Hepatocyte (in vitro differentiated cells): ENCODE measurements around the gene TLE6.

Source experiments
- EZH2 ChIP-seq: fragments of 200-600 bp; sonication (generic); IDR thresholded peaks from 2 replicates; pipeline ENCODE4 v1.6.1; 2016; ENCODE audit warnings: antibody characterized with exemption, mild to moderate bottlenecking, borderline replicate concordance
- TF ChIP-seq, protein P1 (sequence below): fragments of 200-600 bp; sonication (generic); IDR thresholded peaks from 2 replicates; pipeline ENCODE4 v1.5.1; 2016; ENCODE audit warnings: antibody characterized with exemption, mild to moderate bottlenecking; ENCODE audit not compliant: poor library complexity

DNA sequence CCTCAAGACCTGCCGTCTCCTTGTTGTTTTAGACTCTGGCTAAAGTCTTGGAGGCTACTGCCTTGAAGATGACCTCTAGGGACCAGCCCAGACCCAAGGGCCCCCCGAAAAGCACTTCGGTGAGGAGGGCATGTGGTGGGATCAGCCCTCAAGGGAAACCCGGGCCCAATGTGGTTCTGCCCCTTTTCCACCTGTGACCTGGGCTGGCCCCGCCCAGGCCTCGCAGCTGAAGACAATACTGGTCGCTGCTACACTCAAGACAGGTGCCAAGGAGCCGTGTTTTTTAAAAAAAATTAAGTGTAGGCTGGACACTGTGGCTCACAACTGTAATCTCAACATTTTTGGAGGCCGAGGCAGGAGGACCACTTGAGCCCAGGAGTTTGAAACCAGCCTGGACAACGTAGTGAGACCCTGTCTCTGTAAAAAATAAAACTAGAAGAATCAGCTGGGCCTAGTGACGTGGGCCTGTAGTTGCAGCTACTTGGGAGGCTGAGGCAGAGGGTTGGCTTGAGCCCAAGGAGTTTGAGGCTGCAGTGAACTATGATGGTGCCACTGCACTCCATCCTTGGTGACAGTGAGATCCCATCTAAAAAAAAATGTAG, 903 bp downstream of the TLE6 start:
- TF ChIP-seq, protein P1, sequence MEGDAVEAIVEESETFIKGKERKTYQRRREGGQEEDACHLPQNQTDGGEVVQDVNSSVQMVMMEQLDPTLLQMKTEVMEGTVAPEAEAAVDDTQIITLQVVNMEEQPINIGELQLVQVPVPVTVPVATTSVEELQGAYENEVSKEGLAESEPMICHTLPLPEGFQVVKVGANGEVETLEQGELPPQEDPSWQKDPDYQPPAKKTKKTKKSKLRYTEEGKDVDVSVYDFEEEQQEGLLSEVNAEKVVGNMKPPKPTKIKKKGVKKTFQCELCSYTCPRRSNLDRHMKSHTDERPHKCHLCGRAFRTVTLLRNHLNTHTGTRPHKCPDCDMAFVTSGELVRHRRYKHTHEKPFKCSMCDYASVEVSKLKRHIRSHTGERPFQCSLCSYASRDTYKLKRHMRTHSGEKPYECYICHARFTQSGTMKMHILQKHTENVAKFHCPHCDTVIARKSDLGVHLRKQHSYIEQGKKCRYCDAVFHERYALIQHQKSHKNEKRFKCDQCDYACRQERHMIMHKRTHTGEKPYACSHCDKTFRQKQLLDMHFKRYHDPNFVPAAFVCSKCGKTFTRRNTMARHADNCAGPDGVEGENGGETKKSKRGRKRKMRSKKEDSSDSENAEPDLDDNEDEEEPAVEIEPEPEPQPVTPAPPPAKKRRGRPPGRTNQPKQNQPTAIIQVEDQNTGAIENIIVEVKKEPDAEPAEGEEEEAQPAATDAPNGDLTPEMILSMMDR: no peak
- TF ChIP-seq EZH2: no peak
